ENCODE measurements around the gene TIAM1. TPM values are rescaled to one million over a fixed set of nuclear protein-coding genes. Genes with fewer than 3 reads are reported as not detected.

The TIAM1 gene
- total RNA-seq, 4 donors from 2014 or later: 6.5 to 36.4 (median 13.0) TPM

GRCh38 chr21:31205412-31205811, 138.6 kb downstream of the TIAM1 start:
- no peak for TF ChIP-seq CTCF (IDR thresholded peaks at IDR 0.05)
- no peak for ATAC-seq (ENCODE audit: low FRiP score)
- no peak for DNase-seq (ENCODE audit: low spot score)

GRCh38 chr21:31204801-31205200, 139.3 kb downstream of the TIAM1 start:
- no peak for TF ChIP-seq CTCF (IDR thresholded peaks at IDR 0.05)
- no peak for DNase-seq (ENCODE audit: low spot score)
- ATAC-seq (ENCODE audit: low FRiP score): no peak

GRCh38 chr21:31203431-31204054, 140.5 kb downstream of the TIAM1 start:
- TF ChIP-seq CTCF (IDR thresholded peaks at IDR 0.05): no peak
- DNase-seq (ENCODE audit: low spot score) (no peak), ATAC-seq (ENCODE audit: low FRiP score) (no peak)

- ATAC-seq (ENCODE audit: low FRiP score) (peak; percentile 53), DNase-seq (ENCODE audit: low spot score) (no peak)
- no peak for TF ChIP-seq CTCF (IDR thresholded peaks at IDR 0.05)
These were observed 142.5 kb downstream of the TIAM1 start for GRCh38 chr21:31201548-31201947.

- TF ChIP-seq CTCF (IDR thresholded peaks at IDR 0.05): no peak
- ATAC-seq (ENCODE audit: low FRiP score) (no peak), DNase-seq (ENCODE audit: low spot score) (no peak)
These were observed 142.9 kb downstream of the TIAM1 start for GRCh38 chr21:31201144-31201543.

GRCh38 chr21:31198575-31198974, 145.5 kb downstream of the TIAM1 start:
- peak; percentile 48 for ATAC-seq (ENCODE audit: low FRiP score)
- no peak for TF ChIP-seq CTCF (IDR thresholded peaks at IDR 0.05)
- no peak for DNase-seq (ENCODE audit: low spot score)

- no peak for ATAC-seq (ENCODE audit: low FRiP score)
- no peak for TF ChIP-seq CTCF (IDR thresholded peaks at IDR 0.05)
- DNase-seq (ENCODE audit: low spot score): no peak
These were observed 147.3 kb downstream of the TIAM1 start for GRCh38 chr21:31196724-31197123.
